ENCODE measurements around the gene RBL1. TPM values are rescaled to one million over a fixed set of nuclear protein-coding genes. Genes with fewer than 3 reads are reported as not detected.
"Not testable (repeated sequence)": the region's sequence is repeated elsewhere in the genome, so short reads cannot be mapped to it uniquely, and the experiment has no call there.

Gene RBL1
- total and polyA plus RNA-seq, 2 experiments from 2014 or later: 4.4 to 7.0 TPM

- no peak for DNase-seq
- H4K20me1 ChIP-seq (ENCODE audit: insufficient read depth): no peaks in the 10 kb centered on the region
- no peak overlapping the region for H3K27ac ChIP-seq
- H3K4me2 ChIP-seq (ENCODE audit: unreplicated experiment): no peak overlapping the region
- H3K9ac ChIP-seq: no peak overlapping the region
- 98 to 100% methylated on average over 2 of the region's 2 CpGs for WGBS, 2 experiments (ENCODE audit: low coverage in 1 of 2, low lambda C conversion rate in 2 of 2, missing lambda C conversion rate in 2 of 2)
- H3K27me3 ChIP-seq (replicated peaks; ENCODE audit: insufficient read depth): no peaks in the 10 kb centered on the region
- H3F3A ChIP-seq (ENCODE audit: insufficient read depth): no peaks in the 10 kb centered on the region
- H3K9me3 ChIP-seq (ENCODE audit: low read depth): no peaks in the 10 kb centered on the region
- no peak overlapping the region for H2AFZ ChIP-seq
- TF ChIP-seq EZH2 (IDR thresholded peaks at IDR 0.05; ENCODE audit: insufficient read depth, poor library complexity, severe bottlenecking) (no peak), EZH2phosphoT487 (IDR thresholded peaks at IDR 0.05; ENCODE audit: insufficient read depth, low read depth) (no peak)
- no peaks in the 10 kb centered on the region for H3K4me1 ChIP-seq (ENCODE audit: insufficient read depth)
- no peak overlapping the region for H3K4me3 ChIP-seq
- no peaks in the 10 kb centered on the region for H3K9me2 ChIP-seq (ENCODE audit: insufficient read depth)
- in situ Hi-C loops (cut with MboI): no loop called here
- no peaks in the 10 kb centered on the region for H3K79me2 ChIP-seq (ENCODE audit: insufficient read depth)
- no peaks in the 10 kb centered on the region; the same call in 1 of the 2 replicates for H3K36me3 ChIP-seq (ENCODE audit: low read depth)
Measured at GRCh38 chr20:37066168-37066567, 29.6 kb downstream of the RBL1 start.

DNA sequence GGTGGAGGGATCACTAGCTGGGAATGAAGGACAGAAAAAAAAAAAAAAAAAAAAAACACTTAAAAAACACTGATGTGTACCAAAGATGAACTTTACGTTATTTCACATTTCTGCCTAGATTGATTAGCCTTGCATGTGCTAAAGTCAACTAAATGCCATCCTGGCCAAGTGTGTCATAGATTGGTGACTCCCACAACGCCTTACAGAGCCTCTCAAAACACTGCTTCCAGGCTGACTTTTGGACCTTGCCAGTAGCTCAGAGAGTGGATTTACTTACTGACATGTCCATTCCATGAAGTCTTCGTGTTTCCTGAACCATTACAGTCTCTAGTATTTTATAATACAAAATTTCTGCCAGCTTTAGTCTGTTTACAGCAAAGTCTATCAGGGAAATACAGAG, 40.5 kb downstream of the RBL1 start:
- WGBS, 2 experiments (ENCODE audit: low coverage in 1 of 2, low lambda C conversion rate in 2 of 2, missing lambda C conversion rate in 2 of 2): 89 to 91% methylated on average over 3 of the region's 3 CpGs
- H3K36me3 ChIP-seq (ENCODE audit: low read depth): peaks cover 5% of the 10 kb centered on the region
- no peak for TF ChIP-seq EZH2 (IDR thresholded peaks at IDR 0.05; ENCODE audit: insufficient read depth, poor library complexity, severe bottlenecking)
- TF ChIP-seq EZH2phosphoT487 (IDR thresholded peaks at IDR 0.05; ENCODE audit: insufficient read depth, low read depth): no peak

GRCh38 chr20:37053230-37053950, 42.4 kb downstream of the RBL1 start:
- no peaks in the 10 kb centered on the region for H3K9me3 ChIP-seq (ENCODE audit: low read depth)
- H4K20me1 ChIP-seq (ENCODE audit: insufficient read depth): no peaks in the 10 kb centered on the region
- no peak overlapping the region for H3K4me3 ChIP-seq
- H3F3A ChIP-seq (ENCODE audit: insufficient read depth): no peaks in the 10 kb centered on the region
- no peaks in the 10 kb centered on the region for H3K27me3 ChIP-seq (replicated peaks; ENCODE audit: insufficient read depth)
- H3K9ac ChIP-seq: no peak overlapping the region
- H3K4me2 ChIP-seq (ENCODE audit: unreplicated experiment): no peak overlapping the region
- WGBS, 2 experiments (ENCODE audit: low coverage in 1 of 2, low lambda C conversion rate in 2 of 2, missing lambda C conversion rate in 2 of 2): 97 to 98% methylated on average over 4 of the region's 4 CpGs
- no peaks in the 10 kb centered on the region for H3K79me2 ChIP-seq (ENCODE audit: insufficient read depth)
- DNase-seq: peak; percentile 1
- no peak overlapping the region for H2AFZ ChIP-seq
- in situ Hi-C loops (cut with MboI): no loop called here
- H3K4me1 ChIP-seq (ENCODE audit: insufficient read depth): no peaks in the 10 kb centered on the region
- TF ChIP-seq EZH2 (IDR thresholded peaks at IDR 0.05; ENCODE audit: insufficient read depth, poor library complexity, severe bottlenecking) (no peak), EZH2phosphoT487 (IDR thresholded peaks at IDR 0.05; ENCODE audit: insufficient read depth, low read depth) (no peak)
- H3K9me2 ChIP-seq (ENCODE audit: insufficient read depth): no peaks in the 10 kb centered on the region
- no peak overlapping the region for H3K27ac ChIP-seq
- no peaks in the 10 kb centered on the region; the same call in 1 of the 2 replicates for H3K36me3 ChIP-seq (ENCODE audit: low read depth)

More for the DNA sequence above, 40.5 kb downstream of the RBL1 start:
- Histone ChIP-seq H3K79me2 (ENCODE audit: insufficient read depth) (no peaks in the 10 kb centered on the region), H2AFZ (no peak overlapping the region), H4K20me1 (ENCODE audit: insufficient read depth) (no peaks in the 10 kb centered on the region), H3K27me3 (replicated peaks; ENCODE audit: insufficient read depth) (no peaks in the 10 kb centered on the region), H3K9me2 (ENCODE audit: insufficient read depth) (no peaks in the 10 kb centered on the region), H3F3A (ENCODE audit: insufficient read depth) (no peaks in the 10 kb centered on the region), H3K4me2 (ENCODE audit: unreplicated experiment) (no peak overlapping the region), H3K4me3 (no peak overlapping the region), H3K9me3 (ENCODE audit: low read depth) (no peaks in the 10 kb centered on the region), H3K4me1 (ENCODE audit: insufficient read depth) (no peaks in the 10 kb centered on the region), H3K27ac (no peak overlapping the region), H3K9ac (no peak overlapping the region)
- in situ Hi-C loops (cut with MboI): no loop called here
- no peak for DNase-seq

GRCh38 chr20:37042986-37043972, 52.5 kb downstream of the RBL1 start:
- H3F3A ChIP-seq (ENCODE audit: insufficient read depth): no peaks in the 10 kb centered on the region
- no peaks in the 10 kb centered on the region for H3K9me2 ChIP-seq (ENCODE audit: insufficient read depth)
- H3K4me3 ChIP-seq: no peak overlapping the region
- 93 to 94% methylated on average over 16 to 17 of the region's 17 CpGs for WGBS, 2 experiments (ENCODE audit: low coverage in 1 of 2, low lambda C conversion rate in 2 of 2, missing lambda C conversion rate in 2 of 2)
- no peak for DNase-seq
- no peak overlapping the region for H3K9ac ChIP-seq
- no peaks in the 10 kb centered on the region for H3K9me3 ChIP-seq (ENCODE audit: low read depth)
- H4K20me1 ChIP-seq (ENCODE audit: insufficient read depth): no peaks in the 10 kb centered on the region
- H3K4me2 ChIP-seq (ENCODE audit: unreplicated experiment): no peak overlapping the region
- no peaks in the 10 kb centered on the region for H3K79me2 ChIP-seq (ENCODE audit: insufficient read depth)
- in situ Hi-C loops (cut with MboI): no loop called here
- no peaks in the 10 kb centered on the region for H3K36me3 ChIP-seq (ENCODE audit: low read depth)
- H3K4me1 ChIP-seq (ENCODE audit: insufficient read depth): no peaks in the 10 kb centered on the region
- no peak for TF ChIP-seq EZH2 (IDR thresholded peaks at IDR 0.05; ENCODE audit: insufficient read depth, poor library complexity, severe bottlenecking)
- no peak for TF ChIP-seq EZH2phosphoT487 (IDR thresholded peaks at IDR 0.05; ENCODE audit: insufficient read depth, low read depth)
- H2AFZ ChIP-seq: no peak overlapping the region
- H3K27me3 ChIP-seq (replicated peaks; ENCODE audit: insufficient read depth): no peaks in the 10 kb centered on the region
- no peak overlapping the region for H3K27ac ChIP-seq

GRCh38 chr20:37039366-37039765, 56.4 kb downstream of the RBL1 start:
- H3K27me3 ChIP-seq (replicated peaks; ENCODE audit: insufficient read depth); H3K9ac ChIP-seq; H3K36me3 ChIP-seq (ENCODE audit: low read depth); H3K79me2 ChIP-seq (ENCODE audit: insufficient read depth); H2AFZ ChIP-seq; H3K4me3 ChIP-seq; H3K27ac ChIP-seq; H4K20me1 ChIP-seq (ENCODE audit: insufficient read depth); H3K4me1 ChIP-seq (ENCODE audit: insufficient read depth); H3K9me2 ChIP-seq (ENCODE audit: insufficient read depth); DNase-seq; H3K4me2 ChIP-seq (ENCODE audit: unreplicated experiment); in situ Hi-C loops (cut with MboI); H3K9me3 ChIP-seq (ENCODE audit: low read depth); H3F3A ChIP-seq (ENCODE audit: insufficient read depth): not testable (repeated sequence)
- WGBS, 2 experiments (ENCODE audit: low coverage in 1 of 2, low lambda C conversion rate in 2 of 2, missing lambda C conversion rate in 2 of 2): 97 to 98% methylated on average over 2 of the region's 2 CpGs
